K562 (cell line): ENCODE data around the gene OSBP2. TPM values are rescaled to one million over a fixed set of nuclear protein-coding genes. Genes with fewer than 3 reads are reported as not detected.

ENCODE experiments used
- polyA plus RNA-seq, 8 experiments: library from polyadenylated mRNA; depleted of rRNA in 4 of 8; stranded (reverse) in 5 of 8; unstranded in 3 of 8; fragments of >200 nt; fragmentation: Nextera tagmentation in 2 of 8; fragmentation: Illumina TruSeq in 1 of 8; extraction: Ambion mirVana in 2 of 8; extraction: Trizol in 1 of 8; gene quantifications; 2 replicates each; pipeline versions ENCODE4 v1.2.1 to v1.2.3, GENCODE V29; 2011 to 2014; ENCODE audit warnings: inconsistent platforms in 1 of 8, missing spikeins in 1 of 8
- total RNA-seq, 7 experiments: library from RNA; depleted of rRNA in 6 of 7; stranded (reverse); fragments of >200 nt in 6 of 7; fragmentation: Illumina TruSeq in 2 of 7; extraction: Trizol in 2 of 7; gene quantifications; 2 replicates each; pipeline versions ENCODE4 v1.2.1 to v1.2.3, GENCODE V29; 2011 to 2021; ENCODE audit warnings: low replicate concordance in 1 of 7
- TF ChIP-seq, protein P1 (sequence below): fragments of 450-650 bp; IDR thresholded peaks from 2 replicates; pipeline ENCODE4 v1.6.1; 2016; ENCODE audit warnings: low read depth
- TF ChIP-seq, protein P2 (sequence below): fragments of 450-650 bp; formaldehyde crosslinking; IDR thresholded peaks from 2 replicates; pipeline ENCODE4 v1.4.0; 2022; ENCODE audit warnings: mild to moderate bottlenecking, moderate library complexity

Gene OSBP2
- total and polyA plus RNA-seq, 9 of the 15 experiments (the other 6 are each of a cell fraction or from before 2014, with no cell fraction given), result 0.52 to 29.5 (median 21.6) TPM

DNA sequence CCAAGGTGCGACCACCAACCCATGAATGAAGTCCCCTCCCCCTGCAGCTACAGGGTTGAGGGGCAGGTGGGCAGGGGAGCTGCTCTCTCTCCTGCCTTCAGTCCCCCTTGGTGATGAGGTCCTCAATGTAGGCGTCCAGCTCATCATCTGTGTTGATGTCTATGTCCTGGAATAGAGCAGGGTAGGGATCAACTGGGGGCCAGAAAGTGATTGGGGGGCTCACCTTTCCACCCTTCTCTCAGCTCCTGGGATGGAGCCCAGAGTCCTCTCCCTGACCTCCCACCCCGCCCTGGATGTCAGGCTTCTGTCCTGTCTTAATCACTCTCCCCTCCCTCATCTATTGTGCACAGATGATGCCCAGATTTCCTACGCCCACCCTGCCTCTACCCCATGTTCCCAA, 232.0 kb downstream of the OSBP2 start (continued):
- TF ChIP-seq, protein P1, sequence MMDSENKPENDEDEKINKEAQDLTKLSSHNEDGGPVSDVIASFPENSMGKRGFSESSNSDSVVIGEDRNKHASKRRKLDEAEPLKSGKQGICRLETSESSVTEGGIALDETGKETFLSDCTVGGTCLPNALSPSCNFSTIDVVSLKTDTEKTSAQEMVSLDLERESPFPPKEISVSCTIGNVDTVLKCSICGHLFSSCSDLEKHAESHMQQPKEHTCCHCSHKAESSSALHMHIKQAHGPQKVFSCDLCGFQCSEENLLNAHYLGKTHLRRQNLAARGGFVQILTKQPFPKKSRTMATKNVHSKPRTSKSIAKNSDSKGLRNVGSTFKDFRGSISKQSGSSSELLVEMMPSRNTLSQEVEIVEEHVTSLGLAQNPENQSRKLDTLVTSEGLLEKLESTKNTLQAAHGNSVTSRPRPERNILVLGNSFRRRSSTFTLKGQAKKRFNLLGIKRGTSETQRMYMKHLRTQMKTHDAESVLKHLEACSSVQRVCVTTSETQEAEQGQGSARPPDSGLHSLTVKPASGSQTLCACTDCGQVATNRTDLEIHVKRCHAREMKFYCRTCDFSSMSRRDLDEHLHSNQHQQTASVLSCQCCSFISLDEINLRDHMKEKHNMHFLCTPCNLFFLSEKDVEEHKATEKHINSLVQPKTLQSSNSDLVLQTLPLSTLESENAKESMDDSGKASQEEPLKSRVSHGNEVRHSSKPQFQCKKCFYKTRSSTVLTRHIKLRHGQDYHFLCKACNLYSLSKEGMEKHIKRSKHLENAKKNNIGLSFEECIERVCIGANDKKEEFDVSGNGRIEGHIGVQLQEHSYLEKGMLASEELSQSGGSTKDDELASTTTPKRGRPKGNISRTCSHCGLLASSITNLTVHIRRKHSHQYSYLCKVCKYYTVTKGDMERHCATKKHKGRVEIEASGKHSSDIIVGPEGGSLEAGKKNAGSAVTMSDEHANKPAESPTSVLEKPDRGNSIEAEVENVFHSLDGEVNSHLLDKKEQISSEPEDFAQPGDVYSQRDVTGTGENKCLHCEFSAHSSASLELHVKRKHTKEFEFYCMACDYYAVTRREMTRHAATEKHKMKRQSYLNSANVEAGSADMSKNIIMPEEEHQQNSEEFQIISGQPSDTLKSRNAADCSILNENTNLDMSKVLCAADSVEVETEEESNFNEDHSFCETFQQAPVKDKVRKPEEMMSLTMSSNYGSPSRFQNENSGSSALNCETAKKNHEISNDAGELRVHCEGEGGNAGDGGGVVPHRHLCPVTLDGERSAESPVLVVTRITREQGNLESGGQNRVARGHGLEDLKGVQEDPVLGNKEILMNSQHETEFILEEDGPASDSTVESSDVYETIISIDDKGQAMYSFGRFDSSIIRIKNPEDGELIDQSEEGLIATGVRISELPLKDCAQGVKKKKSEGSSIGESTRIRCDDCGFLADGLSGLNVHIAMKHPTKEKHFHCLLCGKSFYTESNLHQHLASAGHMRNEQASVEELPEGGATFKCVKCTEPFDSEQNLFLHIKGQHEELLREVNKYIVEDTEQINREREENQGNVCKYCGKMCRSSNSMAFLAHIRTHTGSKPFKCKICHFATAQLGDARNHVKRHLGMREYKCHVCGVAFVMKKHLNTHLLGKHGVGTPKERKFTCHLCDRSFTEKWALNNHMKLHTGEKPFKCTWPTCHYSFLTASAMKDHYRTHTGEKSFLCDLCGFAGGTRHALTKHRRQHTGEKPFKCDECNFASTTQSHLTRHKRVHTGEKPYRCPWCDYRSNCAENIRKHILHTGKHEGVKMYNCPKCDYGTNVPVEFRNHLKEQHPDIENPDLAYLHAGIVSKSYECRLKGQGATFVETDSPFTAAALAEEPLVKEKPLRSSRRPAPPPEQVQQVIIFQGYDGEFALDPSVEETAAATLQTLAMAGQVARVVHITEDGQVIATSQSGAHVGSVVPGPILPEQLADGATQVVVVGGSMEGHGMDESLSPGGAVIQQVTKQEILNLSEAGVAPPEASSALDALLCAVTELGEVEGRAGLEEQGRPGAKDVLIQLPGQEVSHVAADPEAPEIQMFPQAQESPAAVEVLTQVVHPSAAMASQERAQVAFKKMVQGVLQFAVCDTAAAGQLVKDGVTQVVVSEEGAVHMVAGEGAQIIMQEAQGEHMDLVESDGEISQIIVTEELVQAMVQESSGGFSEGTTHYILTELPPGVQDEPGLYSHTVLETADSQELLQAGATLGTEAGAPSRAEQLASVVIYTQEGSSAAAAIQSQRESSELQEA, result no peak
- TF ChIP-seq, protein P2, sequence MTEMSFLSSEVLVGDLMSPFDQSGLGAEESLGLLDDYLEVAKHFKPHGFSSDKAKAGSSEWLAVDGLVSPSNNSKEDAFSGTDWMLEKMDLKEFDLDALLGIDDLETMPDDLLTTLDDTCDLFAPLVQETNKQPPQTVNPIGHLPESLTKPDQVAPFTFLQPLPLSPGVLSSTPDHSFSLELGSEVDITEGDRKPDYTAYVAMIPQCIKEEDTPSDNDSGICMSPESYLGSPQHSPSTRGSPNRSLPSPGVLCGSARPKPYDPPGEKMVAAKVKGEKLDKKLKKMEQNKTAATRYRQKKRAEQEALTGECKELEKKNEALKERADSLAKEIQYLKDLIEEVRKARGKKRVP, result no peak
